Measurements from ENCODE around the gene MRPL9.

MRPL9 gene

GRCh38 chr1:151729157-151729965 is 33.9 kb downstream of the MRPL9 start:
- DNase-seq: no peak

DNA sequence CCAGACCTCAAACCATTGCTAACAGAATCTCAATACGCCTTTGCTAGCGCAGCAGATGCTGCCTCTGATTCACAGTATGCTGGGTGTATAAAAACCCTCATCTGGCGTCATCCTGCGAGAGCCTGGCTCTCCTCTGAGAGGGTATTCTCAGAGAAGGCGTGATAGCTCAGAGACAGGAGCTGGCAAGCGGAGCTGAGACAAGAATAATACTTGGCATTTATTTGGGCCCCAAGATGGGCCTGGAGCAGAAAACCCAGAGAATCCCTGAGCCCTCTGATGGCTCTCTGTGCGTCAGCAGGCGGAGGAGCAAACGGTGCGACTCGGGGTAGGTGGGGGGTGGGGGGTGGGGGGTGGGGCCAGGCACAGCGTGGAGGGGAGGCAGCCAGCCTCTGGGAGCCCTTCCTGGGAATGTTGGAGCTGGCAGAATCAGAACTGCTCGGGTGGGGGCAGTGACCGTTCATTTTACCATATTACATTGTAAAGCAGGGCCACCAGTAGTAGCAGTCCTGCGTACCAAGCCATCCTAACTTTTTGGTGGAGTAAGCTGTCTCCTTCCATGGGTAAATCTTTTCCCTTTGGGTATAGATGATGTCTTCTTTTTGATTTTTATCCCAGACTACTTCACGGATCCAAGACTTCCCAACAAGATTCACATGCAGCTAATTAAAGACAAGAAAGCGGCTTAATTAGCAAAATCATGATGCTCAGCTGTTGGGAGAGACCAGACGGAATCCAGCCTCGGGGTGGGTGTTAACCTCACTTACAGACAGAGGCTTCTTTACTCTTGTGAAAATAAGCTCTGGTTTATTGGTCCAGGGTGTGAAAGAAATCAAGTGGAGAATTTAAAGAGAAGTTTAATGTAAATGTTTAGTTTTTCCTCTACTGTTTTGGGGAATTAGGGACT is 34.9 kb downstream of the MRPL9 start:
- DNase-seq: no peak

DNA sequence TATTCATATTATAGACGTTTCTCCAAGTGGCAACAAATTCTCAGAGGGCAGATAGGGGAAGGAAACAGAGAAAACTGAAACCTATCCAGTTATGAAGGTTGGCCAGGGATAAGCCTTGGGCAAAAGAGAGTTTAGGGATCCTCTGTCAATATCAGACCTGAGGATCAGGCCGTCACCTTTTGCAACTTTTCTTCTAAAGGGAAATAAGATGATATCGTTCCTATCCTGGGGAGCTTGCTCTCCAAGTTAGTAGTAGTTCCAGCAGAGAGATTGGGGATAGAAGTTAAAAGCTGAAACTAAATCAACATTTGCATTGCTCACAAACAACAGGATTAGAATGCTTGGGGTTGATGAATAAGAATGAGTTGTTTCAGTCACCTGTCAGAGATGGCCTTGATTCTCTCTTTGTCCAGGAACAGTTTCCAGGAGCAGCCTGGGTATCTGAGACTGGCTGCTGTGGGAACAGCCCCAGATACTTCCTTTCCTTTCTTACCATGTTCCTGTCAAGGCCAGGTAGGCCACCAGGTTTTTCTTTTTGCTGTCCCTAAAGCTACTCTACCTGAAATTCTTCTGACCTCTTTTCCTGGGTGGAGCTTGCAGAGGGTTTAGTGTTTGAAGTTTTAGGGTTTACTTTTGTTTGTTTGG is 39.4 kb downstream of the MRPL9 start:
- DNase-seq: no peak

DNA sequence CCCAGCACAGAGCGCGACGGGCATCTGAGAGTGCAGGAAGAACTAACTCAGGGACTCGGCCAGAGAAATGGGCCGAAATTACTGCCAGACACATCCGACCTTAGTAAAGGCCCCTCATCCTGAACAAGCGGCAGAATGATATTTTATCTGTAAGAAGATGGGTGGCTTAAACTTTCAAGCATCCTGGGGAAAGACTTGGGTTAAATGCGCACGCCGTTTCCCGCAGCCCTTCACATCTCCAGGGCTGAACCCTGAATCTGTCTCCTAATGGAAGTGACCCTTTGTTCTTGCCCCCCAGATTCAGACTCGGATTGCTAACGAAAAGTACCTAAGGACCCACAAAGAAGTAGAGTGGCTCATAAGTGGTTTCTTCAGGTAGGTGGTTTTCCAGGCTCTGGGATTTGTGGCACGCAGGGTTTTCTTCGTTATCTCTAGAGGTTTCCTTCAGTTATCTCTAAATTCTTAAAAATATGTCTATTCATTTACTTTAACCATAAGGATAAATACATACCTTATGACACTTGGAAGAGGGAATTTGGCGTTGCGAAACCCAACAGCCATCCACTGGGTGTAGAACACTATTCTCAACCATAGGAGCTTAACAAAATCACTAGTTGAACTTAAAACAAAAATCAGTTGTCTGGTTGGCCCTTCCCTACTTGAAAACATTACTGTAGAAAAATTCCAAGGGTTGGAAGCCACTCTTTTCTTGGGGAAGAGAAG is 41.3 kb downstream of the MRPL9 start:
- no peak for DNase-seq

DNA sequence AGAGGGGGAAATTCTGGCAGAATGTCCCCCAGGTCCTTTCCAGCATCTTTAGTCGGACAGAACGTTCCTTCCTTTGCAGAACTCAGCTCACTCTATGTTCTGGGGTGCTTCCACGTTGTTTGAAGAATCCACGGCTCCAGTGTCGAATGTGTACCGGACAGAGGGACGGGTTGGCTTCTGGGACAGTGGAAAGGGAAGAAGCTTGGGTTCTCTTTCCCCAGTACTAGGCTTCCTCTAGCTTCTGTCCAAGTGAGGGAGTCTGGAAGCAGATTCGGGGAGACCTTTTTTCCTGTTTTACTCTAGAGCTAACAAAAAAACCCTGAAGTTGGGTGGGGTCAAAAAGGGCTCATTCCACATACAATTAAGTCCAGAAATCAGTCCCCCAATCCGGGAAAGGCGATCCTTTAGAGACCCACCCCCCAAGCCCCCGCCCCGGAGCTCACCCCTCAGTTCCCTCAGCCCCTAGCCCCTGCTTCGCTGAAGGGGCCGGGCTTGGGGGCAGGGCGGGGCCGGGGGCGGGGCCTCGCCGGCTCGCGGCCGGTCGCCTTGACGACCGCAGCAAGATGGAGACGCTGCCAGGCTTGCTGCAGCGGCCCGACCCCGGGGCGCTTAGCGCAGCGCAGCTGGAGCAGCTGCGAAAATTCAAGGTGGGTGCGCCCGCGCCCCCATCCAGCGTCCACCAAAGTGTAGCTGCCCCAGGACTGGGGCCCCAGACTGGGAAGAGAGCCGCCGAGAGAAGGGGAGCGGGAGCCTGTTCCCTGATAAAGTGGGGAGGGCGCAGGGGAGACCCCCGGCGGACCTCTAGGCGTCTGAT is 42.1 kb downstream of the MRPL9 start, which contains the start of gene RIIAD1:
Gene RIIAD1, plus strand, starts transcription at position 549 of the 814 bp plus-strand sequence. Its CDS starts 15 bp downstream, at position 564.
- no peak for DNase-seq

DNA sequence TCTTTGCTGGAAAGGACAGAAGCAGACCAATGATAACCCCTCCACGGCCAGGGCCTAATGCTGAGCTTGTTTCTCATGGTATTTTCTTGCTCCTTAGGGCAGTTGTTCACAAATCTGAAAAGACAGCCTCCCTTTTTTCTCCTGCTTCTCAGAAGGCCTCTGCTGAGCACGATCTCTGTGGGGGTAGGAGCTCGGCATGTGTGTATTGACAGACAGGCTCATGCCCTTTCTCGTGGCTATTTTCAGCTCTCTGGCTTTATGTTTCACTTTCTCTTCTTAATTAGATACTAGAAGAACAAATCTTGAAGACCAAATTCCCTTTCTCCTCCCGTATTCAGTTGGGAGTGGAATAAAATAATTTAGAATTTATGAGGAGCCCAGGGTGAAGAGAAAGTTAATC is 42.7 kb downstream of the MRPL9 start:
- DNase-seq: no peak

DNA sequence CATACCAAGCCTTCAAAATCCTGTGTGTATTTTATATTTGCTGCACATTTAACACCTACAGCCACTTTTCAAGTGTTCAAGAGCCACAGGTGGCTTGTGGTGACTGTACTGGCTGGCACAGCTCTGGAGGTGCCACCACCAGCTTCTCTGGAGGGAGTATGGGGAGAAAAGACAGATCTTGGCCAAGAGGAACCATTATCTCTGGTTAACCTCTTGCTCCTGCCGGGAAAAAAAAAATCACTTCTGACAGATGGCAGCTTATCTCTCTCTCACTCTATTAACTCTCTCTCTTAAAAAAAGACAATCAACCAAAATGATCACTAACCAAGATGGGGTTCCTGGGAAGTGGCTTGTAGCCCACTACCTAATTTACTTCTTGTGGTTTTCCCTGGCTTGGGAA is 43.2 kb downstream of the MRPL9 start:
- no peak for DNase-seq

DNA sequence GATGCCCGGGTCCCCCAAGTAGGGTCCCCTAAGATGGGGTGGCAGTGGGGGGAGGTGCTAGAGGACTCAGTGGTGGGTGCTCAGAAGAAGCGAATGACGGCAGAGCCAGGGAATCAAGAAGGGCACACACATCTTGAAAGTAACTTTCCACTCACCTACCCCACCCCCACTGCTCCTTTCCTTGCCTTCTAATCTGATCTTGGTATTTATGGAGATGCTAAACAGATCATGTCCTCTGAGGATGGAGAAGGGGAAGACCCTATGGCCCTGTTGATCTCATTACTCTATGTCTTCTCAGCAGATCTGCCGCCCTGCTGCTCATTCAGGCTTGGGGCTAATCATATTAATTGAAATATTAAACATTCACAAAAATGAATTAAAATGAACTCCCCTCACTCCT is 44.6 kb downstream of the MRPL9 start:
- no peak for DNase-seq

DNA sequence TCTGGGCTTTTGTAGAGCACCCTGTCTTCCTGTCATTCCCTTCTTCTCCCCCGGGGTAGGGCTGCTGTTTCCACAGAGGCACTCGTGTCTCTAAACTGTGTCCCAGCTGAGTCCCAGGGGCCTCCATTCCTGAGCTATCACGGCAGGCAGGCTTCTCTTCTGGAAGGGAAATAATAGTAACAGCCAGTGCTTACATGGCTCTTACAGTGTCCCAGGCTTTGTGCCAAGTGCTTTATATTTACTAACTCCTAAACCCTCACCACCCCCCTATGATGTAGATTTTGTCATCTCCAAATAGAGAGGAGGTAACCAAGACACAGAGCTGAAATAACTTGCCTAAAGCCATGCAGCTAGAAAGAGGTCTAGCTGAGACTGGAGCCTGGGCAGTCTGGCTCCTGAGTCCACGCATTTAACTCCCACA is 45.3 kb downstream of the MRPL9 start:
- DNase-seq: no peak

- DNase-seq: no peak
Measured at GRCh38 chr1:151716771-151717631, 46.3 kb downstream of the MRPL9 start, which contains the start of gene CELF3. TSS of gene CELF3 (minus strand) at chr1:151716803. CDS start at chr1:151716020, 783 bp downstream.

DNA sequence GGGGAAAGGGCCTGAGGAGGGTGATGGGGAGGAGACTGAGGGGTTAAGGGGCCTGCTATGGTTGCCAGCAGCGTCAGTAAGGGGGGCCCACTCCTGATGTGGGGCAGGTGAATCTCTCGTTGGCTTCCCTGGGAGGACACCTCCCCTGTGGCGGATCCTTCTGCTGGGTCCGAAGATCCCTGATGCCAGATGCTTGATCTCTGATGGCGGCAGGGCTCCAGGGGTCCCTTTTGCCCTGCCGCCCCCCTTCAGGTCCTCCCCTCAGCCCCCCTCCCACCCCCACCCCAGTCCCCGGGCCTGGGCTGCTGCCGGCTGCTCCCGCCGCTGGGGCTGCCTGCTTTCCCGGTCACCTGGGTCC is 46.9 kb downstream of the MRPL9 start:
- no peak for DNase-seq

DNA sequence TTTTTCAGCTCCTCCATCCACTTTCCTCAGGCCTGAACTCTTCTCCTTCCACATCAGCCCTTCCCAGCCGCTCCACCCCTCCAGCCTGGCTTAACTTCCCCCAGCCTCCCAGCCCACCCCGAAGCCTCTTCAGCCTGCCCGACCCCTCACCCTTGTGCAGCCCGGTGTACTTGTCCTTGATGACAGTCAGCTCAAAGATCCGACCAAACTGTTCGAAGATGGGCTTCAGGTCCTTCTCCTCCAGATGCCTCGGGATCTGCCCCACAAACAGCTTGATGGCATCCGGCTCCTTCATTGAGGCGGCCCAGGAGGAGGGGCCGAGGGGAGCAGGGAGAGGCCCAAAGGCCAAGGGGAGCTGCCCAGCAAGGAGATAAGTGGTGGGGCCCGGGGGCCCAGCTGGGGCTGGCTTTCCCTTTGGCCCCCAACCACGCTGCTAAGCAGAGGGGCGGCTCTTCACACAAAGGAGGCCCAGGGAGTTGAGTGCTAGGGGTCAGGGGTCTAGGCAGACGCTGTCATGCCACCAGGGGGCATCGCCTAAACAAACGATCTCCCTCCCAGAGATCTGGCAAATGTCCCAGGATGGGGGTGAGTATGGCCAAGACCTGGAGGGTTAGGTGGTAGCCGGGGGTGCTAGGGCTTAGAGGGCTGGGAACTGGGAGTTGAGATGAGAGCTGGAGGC is 47.4 kb downstream of the MRPL9 start:
- no peak for DNase-seq

GRCh38 chr1:151714820-151715725 is 48.2 kb downstream of the MRPL9 start:
- DNase-seq: no peak

DNA sequence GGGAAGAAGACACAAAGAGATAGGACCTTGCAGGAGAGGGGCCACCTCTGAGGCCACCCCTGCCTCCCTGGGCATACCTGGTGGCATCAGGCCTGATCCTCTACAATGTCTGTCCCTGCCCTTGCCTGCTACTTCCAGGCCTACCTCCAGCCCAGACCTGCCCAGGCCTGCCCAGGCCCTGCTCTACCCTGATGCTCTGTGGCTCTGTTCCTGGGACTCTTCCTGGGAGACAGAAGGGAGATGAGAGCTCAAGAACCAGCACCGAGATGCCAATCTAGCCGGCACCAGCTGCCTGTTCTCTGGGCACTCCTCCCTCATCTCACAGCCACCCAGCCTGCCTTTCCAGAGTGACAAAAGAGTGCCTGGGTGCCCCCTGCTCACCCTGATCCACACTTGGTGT is 49.4 kb downstream of the MRPL9 start:
- no peak for DNase-seq

GRCh38 chr1:151713044-151713443 is 50.3 kb downstream of the MRPL9 start:
- no peak for DNase-seq

GRCh38 chr1:151711951-151712350 is 51.3 kb downstream of the MRPL9 start:
- no peak for DNase-seq

GRCh38 chr1:151711044-151711800 is 52.1 kb downstream of the MRPL9 start:
- no peak for DNase-seq

DNA sequence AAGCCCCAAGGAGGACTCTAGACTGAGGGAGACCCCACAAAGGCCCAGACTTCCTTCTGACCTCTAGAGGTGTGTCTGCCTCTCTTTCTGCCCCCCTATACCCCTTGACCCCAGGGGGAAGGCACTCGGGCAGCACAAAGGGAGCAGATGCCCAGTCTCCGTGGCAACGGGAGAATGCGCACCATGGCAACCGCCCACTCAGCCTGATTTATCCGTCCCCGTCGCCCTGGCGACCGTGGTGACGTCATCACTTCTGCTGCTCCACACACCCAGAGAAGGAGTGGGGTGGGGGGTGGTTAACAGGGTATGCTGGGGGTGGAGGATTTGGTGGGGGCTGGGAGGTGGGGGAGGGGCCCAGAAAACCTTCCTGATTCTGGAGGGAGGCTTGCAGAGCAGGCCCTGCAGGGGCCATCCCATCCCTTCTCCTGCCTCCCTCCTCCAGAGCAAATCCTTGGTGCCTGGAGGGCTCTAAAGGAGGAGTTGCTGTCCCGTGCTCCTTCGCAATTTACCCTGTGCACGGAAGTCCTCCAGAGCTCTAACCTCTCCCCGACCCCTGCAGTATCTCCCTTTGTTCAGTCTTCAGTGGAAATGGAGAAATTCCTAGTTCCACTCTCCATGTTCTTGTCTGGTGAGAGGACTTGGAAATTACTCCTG is 53.0 kb downstream of the MRPL9 start:
- no peak for DNase-seq

Measured in cortex of kidney (tissue), 1 donor.